ENCODE measurements around the gene LIN7A. TPM values are rescaled to one million over a fixed set of nuclear protein-coding genes. Genes with fewer than 3 reads are reported as not detected.

LIN7A gene
- total RNA-seq, 2 donors from 2014 or later = not detected

DNA sequence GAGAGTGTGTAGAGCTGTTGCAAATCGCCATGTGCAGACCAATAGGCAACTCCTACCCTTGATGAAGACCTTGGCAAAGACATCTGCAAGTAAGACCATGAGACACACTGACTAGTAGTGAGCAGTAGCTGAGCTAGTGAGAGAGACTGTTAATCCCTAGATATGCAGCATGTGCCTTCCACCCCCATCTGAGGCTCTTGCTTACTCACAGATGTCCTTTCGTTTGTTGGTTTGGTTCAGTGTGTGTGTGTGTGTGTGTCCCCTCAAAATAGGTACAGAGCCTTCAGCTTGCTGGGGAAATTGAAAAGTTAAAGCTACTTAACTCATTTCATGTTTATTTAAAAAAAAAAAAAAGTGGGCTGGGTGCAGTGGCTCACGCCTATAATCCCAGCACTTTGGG is 183.5 kb downstream of the LIN7A start:
- H3K9me3 Mint-ChIP-seq = peaks cover 15% of the 10 kb centered on the region

GRCh38 chr12:80752464-80752863 is 185.3 kb downstream of the LIN7A start:
- no peak for ATAC-seq (replicated peaks)
- H3K4me3 Mint-ChIP-seq = no peak overlapping the region
- peaks cover 15% of the 10 kb centered on the region for H3K9me3 Mint-ChIP-seq
- H3K36me3 Mint-ChIP-seq (ENCODE audit: low read depth) = no peaks in the 10 kb centered on the region
- H3K27ac Mint-ChIP-seq = no peak overlapping the region
- no peaks in the 10 kb centered on the region for H3K4me1 Mint-ChIP-seq
- no peaks in the 10 kb centered on the region for H3K27me3 Mint-ChIP-seq

More for the DNA sequence above, 183.5 kb downstream of the LIN7A start:
- Mint-ChIP-seq H3K4me3 (no peak overlapping the region), H3K27ac (no peak overlapping the region), H3K36me3 (ENCODE audit: low read depth) (no peaks in the 10 kb centered on the region), H3K27me3 (no peaks in the 10 kb centered on the region), H3K4me1 (no peaks in the 10 kb centered on the region)
- ATAC-seq (replicated peaks) = no peak

DNA sequence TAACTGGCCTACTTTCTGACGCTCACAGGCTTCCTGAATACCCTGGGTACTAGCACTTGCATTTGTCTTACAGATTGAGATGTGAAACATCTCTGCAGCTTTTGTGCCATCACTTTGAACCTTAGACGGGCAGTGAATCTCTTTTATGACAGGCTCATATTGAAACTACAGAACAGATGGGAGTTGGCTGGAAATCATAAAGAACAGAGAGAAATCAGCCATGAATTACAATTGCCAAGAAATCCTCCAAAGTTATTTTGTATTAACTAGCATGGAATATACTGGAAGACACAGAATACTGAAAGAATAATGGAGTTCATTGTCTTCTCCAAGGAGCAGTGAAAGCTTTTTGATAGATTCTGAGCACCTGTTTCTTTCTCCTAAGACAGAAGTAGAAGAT is 188.3 kb downstream of the LIN7A start:
- ATAC-seq (replicated peaks) = no peak
- no peaks in the 10 kb centered on the region for H3K4me1 Mint-ChIP-seq
- peaks cover 6% of the 10 kb centered on the region for H3K9me3 Mint-ChIP-seq
- H3K27ac Mint-ChIP-seq = no peak overlapping the region
- H3K27me3 Mint-ChIP-seq = no peaks in the 10 kb centered on the region
- no peak overlapping the region for H3K4me3 Mint-ChIP-seq
- no peaks in the 10 kb centered on the region for H3K36me3 Mint-ChIP-seq (ENCODE audit: low read depth)

DNA sequence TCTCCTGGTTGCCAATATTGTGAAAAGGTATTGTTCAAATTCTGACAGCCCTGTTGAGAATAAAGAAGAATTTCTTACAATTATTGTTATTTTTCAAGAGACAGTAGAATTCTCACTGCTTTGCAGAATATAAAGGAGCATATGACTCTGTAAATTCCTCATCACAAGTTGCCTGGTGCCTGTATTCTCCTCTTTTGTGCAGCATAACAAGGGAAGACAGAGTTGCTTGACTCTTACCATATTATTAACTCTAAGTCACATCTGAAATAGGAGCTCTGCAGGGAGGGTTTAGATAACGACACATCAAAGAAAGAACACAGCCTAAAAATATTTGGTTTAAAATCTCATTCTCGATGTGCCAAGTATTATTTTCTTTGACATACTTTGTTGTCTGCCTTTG is 189.9 kb downstream of the LIN7A start:
- no peak overlapping the region for H3K4me3 Mint-ChIP-seq
- no peak overlapping the region for H3K27ac Mint-ChIP-seq
- H3K27me3 Mint-ChIP-seq = no peaks in the 10 kb centered on the region
- peaks cover 10% of the 10 kb centered on the region for H3K9me3 Mint-ChIP-seq
- no peak for ATAC-seq (replicated peaks)
- no peaks in the 10 kb centered on the region for H3K36me3 Mint-ChIP-seq (ENCODE audit: low read depth)
- H3K4me1 Mint-ChIP-seq = no peaks in the 10 kb centered on the region

DNA sequence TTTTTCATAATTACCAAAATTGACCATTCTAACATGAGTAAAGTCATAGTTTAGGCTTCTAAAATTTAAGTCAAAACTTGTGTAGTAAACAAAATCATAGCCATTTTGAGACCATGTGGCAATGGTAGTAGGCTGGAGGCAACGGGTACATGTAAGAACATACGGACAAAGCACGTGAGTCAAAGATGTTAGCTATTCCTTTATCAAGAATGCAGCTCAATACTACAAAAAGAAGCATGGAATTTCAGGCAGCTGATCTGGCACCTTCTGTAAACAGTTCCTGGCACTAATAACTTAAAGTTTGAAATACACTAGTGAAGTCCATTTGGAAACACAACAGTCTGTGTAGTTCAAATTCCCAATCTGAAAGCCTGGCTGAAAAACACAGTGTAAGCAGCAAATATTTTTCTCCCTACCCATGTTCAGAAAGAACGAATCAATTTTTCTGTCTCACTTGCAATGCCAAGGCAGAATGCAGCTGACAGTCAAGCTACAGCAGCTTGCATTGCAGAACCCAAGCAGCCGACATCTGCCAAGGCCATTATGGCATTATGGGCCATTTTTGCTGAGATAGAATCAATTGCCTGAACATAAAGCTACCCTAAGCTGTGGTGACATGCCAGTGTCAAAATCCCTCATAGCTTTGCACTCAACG is 191.8 kb downstream of the LIN7A start:
- Mint-ChIP-seq H3K27me3 (no peaks in the 10 kb centered on the region), H3K4me3 (no peak overlapping the region), H3K4me1 (no peaks in the 10 kb centered on the region), H3K36me3 (ENCODE audit: low read depth) (no peaks in the 10 kb centered on the region), H3K9me3 (peaks cover 7% of the 10 kb centered on the region), H3K27ac (no peak overlapping the region)
- no peak for ATAC-seq (replicated peaks)

Other genes starting within 250 kb of the LIN7A start
- not detected for gene MYF6, start 230.3 kb downstream of the LIN7A start, total RNA-seq
- gene MYF5, start 221.0 kb downstream of the LIN7A start, total RNA-seq = not detected
- not detected for gene ACSS3, start 140.1 kb upstream of the LIN7A start, total RNA-seq